Smooth muscle cell (in vitro differentiated cells): ENCODE data around the gene PNPLA8. TPM values are rescaled to one million over a fixed set of nuclear protein-coding genes. Genes with fewer than 3 reads are reported as not detected.

ENCODE experiments used
- DNase-seq: peaks from one replicate; lab custom pipeline; 2025; ENCODE audit not compliant: unreplicated experiment; lab: John Stamatoyannopoulos, UW
- H2AFZ ChIP-seq: fragments of 200-600 bp; sonication (generic); 2 replicates; pipeline ENCODE4 v1.6.0; 2016; ENCODE audit warnings: antibody characterized with exemption, low read depth, mild to moderate bottlenecking
- H3F3A ChIP-seq: fragments of 200-600 bp; sonication (generic); 2 replicates; pipeline ENCODE4 v1.6.0; 2017; ENCODE audit warnings: antibody characterized with exemption, low read depth
- H3K27ac ChIP-seq: fragments of 200-600 bp; sonication (generic); 2 replicates; pipeline ENCODE4 v1.5.1; 2016; ENCODE audit warnings: low read depth, mild to moderate bottlenecking
- H3K27me3 ChIP-seq: fragments of 200-600 bp; sonication (generic); 2 replicates; pipeline ENCODE4 v1.6.1; 2016; ENCODE audit warnings: low read depth, mild to moderate bottlenecking
- H3K36me3 ChIP-seq: fragments of 200-600 bp; sonication (generic); 2 replicates; pipeline ENCODE4 v1.5.1; 2016; ENCODE audit warnings: low read depth
- H3K4me1 ChIP-seq: fragments of 200-600 bp; sonication (generic); 2 replicates; pipeline ENCODE4 v1.5.1; 2016; ENCODE audit warnings: low read depth
- H3K4me2 ChIP-seq: fragments of 200-600 bp; sonication (generic); 2 replicates; pipeline ENCODE4 v1.6.0; 2016; ENCODE audit warnings: mild to moderate bottlenecking
- H3K4me3 ChIP-seq: fragments of 200-600 bp; sonication (generic); 2 replicates; pipeline ENCODE4 v1.5.1; 2016; ENCODE audit warnings: mild to moderate bottlenecking
- H3K79me2 ChIP-seq: fragments of 200-600 bp; sonication (generic); 2 replicates; pipeline ENCODE4 v1.6.0; 2016; ENCODE audit warnings: low read depth, mild to moderate bottlenecking
- H3K9ac ChIP-seq: fragments of 200-600 bp; sonication (generic); 2 replicates; pipeline ENCODE4 v1.6.0; 2016; ENCODE audit warnings: low read depth
- H3K9me3 ChIP-seq: fragments of 200-600 bp; sonication (generic); replicated peaks from 2 replicates; pipeline ENCODE4 v1.5.1; 2016; ENCODE audit warnings: low read depth
- H4K20me1 ChIP-seq: fragments of 200-600 bp; sonication (generic); 2 replicates; pipeline ENCODE4 v1.6.0; 2016; ENCODE audit warnings: low read depth
- WGBS: methylation state at CpG from one replicate; pipeline ENCODE4 v1.1.7; 2016; ENCODE audit warnings: low lambda C conversion rate; 5-methylcytosine and 5-hydroxymethylcytosine counted together
- polyA plus RNA-seq: library from polyadenylated mRNA; unstranded; fragments of >200 nt; fragmentation: Nextera tagmentation; extraction: Ambion mirVana; gene quantifications from 2 replicates; pipeline ENCODE4 v1.2.1, GENCODE V29; 2016
- total RNA-seq: library from RNA; depleted of rRNA; stranded (reverse); fragments of >200 nt; gene quantifications from 2 replicates; pipeline ENCODE4 v1.2.3, GENCODE V29; 2014
- TF ChIP-seq, protein P1 (sequence below): fragments of 200-600 bp; sonication (generic); IDR thresholded peaks from 2 replicates; pipeline ENCODE4 v1.5.1; 2017; ENCODE audit warnings: borderline replicate concordance, mild to moderate bottlenecking, antibody characterized with exemption; ENCODE audit not compliant: insufficient read depth, poor library complexity, severe bottlenecking

PNPLA8 gene
- total and polyA plus RNA-seq, 2 experiments from 2014 or later, result 18.6 to 52.5 TPM

GRCh38 chr7:108463613-108464012 lies 62.3 kb downstream of the PNPLA8 start:
- Histone ChIP-seq H3K9me3 (no peaks in the 10 kb centered on the region), H3K27ac (no peak overlapping the region), H3K4me3 (no peak overlapping the region), H3K9ac (no peak overlapping the region), H3K4me1 (no peaks in the 10 kb centered on the region), H3K36me3 (no peaks in the 10 kb centered on the region), H4K20me1 (no peaks in the 10 kb centered on the region), H3K4me2 (no peak overlapping the region), H3F3A (no peaks in the 10 kb centered on the region), H3K27me3 (peaks cover 11% of the 10 kb centered on the region), H2AFZ (no peak overlapping the region), H3K79me2 (no peaks in the 10 kb centered on the region)
- no peak for DNase-seq
- 84% methylated on average over 2 of the region's 2 CpGs for WGBS
- TF ChIP-seq, protein P1, sequence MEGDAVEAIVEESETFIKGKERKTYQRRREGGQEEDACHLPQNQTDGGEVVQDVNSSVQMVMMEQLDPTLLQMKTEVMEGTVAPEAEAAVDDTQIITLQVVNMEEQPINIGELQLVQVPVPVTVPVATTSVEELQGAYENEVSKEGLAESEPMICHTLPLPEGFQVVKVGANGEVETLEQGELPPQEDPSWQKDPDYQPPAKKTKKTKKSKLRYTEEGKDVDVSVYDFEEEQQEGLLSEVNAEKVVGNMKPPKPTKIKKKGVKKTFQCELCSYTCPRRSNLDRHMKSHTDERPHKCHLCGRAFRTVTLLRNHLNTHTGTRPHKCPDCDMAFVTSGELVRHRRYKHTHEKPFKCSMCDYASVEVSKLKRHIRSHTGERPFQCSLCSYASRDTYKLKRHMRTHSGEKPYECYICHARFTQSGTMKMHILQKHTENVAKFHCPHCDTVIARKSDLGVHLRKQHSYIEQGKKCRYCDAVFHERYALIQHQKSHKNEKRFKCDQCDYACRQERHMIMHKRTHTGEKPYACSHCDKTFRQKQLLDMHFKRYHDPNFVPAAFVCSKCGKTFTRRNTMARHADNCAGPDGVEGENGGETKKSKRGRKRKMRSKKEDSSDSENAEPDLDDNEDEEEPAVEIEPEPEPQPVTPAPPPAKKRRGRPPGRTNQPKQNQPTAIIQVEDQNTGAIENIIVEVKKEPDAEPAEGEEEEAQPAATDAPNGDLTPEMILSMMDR, result no peak

GRCh38 chr7:108461840-108462239 lies 64.1 kb downstream of the PNPLA8 start:
- Histone ChIP-seq H2AFZ (no peak overlapping the region), H3K27ac (no peak overlapping the region), H3K79me2 (no peaks in the 10 kb centered on the region), H4K20me1 (no peaks in the 10 kb centered on the region), H3K4me3 (no peak overlapping the region), H3K4me2 (no peak overlapping the region), H3K9me3 (no peaks in the 10 kb centered on the region), H3K4me1 (no peaks in the 10 kb centered on the region), H3K9ac (no peak overlapping the region), H3K27me3 (peaks cover 29% of the 10 kb centered on the region), H3F3A (no peaks in the 10 kb centered on the region), H3K36me3 (no peaks in the 10 kb centered on the region)
- DNase-seq, result no peak
- TF ChIP-seq, protein P1, result no peak
- WGBS, result 85% methylated on average over 3 of the region's 3 CpGs

DNA sequence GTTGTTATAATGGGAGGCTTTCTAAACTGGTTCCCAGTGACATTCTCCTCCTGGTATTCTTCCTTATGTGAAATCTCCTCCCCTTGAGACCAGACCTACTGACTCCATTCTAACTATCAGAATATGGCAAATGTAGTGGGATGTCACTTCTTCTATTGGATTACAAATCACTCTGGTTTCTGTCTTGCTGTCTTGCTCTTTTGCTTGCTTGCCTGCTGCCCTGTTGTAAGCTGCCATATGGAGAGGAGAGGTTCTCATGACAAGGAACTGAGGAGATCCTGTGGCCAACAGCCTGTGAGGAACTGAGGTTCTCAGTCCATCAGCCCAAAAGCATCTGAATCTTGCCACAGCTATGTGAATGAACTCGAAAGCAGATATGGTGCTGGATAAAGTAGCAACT lies 65.0 kb downstream of the PNPLA8 start:
- H3K4me1 ChIP-seq, result no peaks in the 10 kb centered on the region
- H3K9me3 ChIP-seq, result no peaks in the 10 kb centered on the region
- WGBS, result 69% methylated on average over 1 of the region's 1 CpG
- no peaks in the 10 kb centered on the region for H3K36me3 ChIP-seq
- TF ChIP-seq, protein P1, result no peak
- no peak overlapping the region for H3K4me2 ChIP-seq
- H3K4me3 ChIP-seq, result no peak overlapping the region
- H3F3A ChIP-seq, result no peaks in the 10 kb centered on the region
- no peak for DNase-seq
- H2AFZ ChIP-seq, result no peak overlapping the region
- H3K9ac ChIP-seq, result no peak overlapping the region
- H3K79me2 ChIP-seq, result no peaks in the 10 kb centered on the region
- no peaks in the 10 kb centered on the region for H4K20me1 ChIP-seq
- peaks cover 38% of the 10 kb centered on the region for H3K27me3 ChIP-seq
- H3K27ac ChIP-seq, result no peak overlapping the region

DNA sequence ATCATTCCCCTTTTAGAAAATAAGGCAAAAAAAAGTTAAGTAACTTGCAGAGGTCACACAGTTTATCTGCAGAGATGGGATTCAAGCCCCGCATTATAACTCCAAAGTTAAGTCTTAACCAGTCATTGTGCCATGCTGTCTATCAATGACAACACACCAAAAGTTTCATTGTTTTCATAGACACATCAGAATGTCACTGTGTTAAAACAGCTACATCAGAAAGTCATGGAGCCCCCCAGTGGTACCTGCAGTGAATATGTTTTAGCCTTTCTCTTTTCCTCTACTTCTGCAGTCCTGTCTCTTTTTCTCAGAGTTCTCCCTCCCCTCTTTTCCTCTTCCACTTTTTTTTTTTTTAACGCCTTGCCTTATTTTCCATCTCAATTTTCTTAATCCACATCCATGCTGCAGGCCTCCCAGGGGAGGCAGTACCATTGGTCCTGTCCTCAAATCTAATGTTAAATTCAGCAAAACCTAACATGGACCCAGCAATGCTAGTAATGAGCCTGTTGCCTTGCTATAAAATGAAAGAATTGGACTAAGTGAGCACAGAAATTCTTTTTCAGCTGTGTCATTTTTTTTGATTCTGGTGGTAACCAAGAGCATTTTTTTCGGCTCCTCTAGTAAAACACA lies 65.9 kb downstream of the PNPLA8 start:
- no peaks in the 10 kb centered on the region for H4K20me1 ChIP-seq
- H3K36me3 ChIP-seq, result no peaks in the 10 kb centered on the region
- H3K9me3 ChIP-seq, result no peaks in the 10 kb centered on the region
- H3K4me2 ChIP-seq, result no peak overlapping the region
- no peak overlapping the region for H3K27ac ChIP-seq
- no peak for DNase-seq
- H3K27me3 ChIP-seq, result peaks cover 47% of the 10 kb centered on the region
- TF ChIP-seq, protein P1, result no peak
- no peaks in the 10 kb centered on the region for H3K79me2 ChIP-seq
- WGBS, result 55% methylated on average over 3 of the region's 3 CpGs
- H3K9ac ChIP-seq, result no peak overlapping the region
- H3K4me1 ChIP-seq, result no peaks in the 10 kb centered on the region
- no peak overlapping the region for H2AFZ ChIP-seq
- H3K4me3 ChIP-seq, result no peak overlapping the region
- no peaks in the 10 kb centered on the region for H3F3A ChIP-seq
